HG03135 (cell line): Measurements from ENCODE around the gene SOX18.
A peak's percentile ranks its signal among the peaks of the same experiment; 100 is the strongest.

ENCODE experiments used
- ATAC-seq: cut with Tn5 transposase; IDR thresholded peaks from one replicate; pipeline ENCODE4 v1.9.1; 2021; ENCODE audit warnings: mild to moderate bottlenecking, moderate library complexity; ENCODE audit not compliant: unreplicated experiment

The SOX18 gene

DNA sequence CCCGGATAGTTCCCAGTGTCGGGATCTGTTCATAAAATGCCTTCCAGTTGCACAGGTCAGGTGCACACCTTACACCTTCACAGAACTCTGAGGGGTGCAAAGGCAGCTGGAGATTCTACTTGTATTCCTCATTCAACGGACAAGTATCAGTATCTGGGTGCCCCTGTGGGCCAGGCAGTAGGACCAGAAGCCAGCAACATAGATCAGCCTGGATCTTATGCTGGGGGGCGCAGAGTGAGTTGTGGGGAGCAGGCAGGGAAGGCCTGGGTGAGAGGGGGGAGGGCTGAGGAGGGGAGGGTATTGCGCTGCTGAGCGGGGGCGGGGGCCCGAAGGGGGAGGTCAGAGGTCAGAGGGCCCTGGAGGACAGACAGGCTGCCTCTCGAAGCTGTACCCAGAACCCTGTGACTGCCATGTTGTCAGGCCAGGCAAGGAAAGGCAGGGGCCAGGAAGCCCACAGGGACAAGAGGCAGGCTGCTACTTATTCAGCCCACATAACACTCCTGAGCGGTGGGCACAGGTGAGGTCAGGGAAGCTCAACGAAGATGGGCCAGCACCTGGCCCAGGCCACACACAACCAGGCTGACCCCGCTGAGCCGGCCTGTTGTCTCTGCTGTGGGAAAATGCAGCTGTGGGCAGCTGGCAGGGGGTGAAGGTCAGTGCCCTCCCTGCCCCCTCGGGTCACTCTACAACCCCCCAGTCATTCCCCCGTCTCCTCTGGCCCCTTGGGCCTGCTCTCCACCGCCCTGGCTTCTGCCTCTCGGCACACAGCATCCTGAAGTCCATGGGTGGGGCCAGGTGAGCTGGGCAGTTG is 31.6 kb upstream of the SOX18 start:
- no peak for ATAC-seq

DNA sequence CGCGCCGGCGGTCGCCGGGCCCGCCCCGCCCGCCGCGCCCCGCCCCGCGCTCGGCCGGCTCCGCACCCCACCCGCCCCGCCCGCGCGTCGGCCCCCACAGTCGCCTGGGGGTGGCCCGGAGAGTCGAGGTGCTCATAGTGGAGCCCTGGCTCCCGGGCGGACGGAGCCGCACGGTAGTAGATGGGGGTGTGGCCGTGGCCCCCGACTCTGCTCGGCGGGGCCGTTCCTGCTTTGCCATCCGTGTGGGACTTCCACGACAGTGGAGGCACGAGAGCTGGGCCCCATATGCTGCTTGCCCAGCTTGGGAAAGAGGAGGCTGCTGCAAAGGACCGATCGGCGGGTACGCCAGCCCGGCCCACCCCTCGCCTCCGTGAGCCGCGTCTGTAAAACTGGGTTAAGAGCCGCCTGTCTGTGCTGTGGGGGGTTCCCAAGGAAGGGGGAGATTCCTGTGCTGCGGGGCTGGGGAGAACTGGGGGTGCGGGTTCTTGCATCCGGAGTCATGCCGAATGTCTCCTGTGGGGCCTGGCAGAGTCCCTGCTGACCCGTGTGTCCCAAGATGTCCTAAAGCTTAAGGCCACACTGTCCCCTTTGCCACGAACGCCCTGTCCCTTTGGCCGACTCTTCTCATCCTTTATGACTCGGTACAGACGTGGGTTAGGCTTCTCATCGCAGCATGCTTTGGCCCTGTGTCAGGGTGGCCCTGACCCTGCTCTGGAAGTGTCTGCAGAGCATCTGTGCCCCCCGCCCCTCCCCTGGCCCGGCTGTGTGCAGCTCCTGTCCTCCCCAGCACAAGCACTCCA is 30.8 kb upstream of the SOX18 start, which contains the start of gene OPRL1:
Gene OPRL1, plus strand, starts transcription at position 70 of the 800 bp plus-strand sequence. CDS start 12,639 bp downstream, outside the sequence.
- ATAC-seq, result no peak

DNA sequence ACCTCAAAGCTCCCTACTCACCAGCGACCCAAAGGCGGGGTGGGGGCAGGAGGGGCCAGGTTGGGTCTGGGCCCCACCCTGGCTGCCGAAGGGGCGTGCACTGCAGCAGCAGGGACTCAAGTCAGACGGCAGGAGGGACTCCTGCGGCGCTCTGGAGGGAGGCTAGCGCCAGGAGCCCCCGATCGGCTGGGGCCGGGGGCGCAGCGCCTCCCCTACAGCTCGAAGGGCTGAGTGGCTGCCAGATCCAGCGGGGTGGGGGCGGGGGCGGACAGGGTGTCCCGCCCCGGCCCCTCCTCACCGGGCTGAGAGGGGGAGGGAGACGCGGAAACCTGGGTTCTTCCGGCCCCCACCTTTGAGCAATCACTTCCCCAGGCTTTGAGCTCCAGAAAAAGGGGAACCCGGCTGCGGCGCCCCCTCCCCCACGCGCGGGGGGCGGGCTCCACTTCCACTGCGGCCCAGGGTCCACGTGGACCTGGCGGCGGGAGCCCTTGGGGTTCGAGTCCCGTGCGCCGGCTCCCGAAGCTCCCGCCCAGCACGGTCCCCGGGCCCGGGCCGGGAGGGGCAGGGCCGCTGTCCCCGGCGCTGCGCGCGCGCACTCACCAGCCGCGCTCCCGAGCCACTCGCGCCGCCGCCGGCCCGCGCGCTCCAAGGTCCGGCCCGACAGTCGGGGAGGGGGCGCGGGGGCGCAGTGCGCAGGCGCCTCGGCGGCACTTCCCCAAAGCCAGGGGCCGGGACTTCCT is 30.0 kb upstream of the SOX18 start, which contains the start of gene RGS19:
Gene RGS19, minus strand, starts transcription at position 246 of the 740 bp plus-strand sequence. CDS start 2,632 bp downstream, outside the sequence.
- peak; percentile 31 for ATAC-seq

DNA sequence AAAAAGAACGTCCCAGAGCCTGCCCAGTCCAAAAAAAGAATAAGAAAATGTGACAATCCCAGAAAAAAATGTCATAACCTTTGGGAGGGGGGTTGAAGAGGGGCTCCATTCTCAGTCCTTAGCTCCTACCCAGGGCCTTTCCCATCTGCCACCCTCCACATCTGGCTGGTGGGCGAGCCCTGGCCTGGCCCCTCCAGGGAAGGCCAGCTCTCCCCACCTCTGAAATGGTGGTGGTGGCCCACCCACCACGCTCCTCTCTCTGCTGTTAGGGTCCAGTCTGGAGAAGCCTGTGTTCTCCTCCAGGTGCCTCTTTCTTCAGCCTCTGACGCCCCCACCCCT is 29.5 kb upstream of the SOX18 start:
- no peak for ATAC-seq

- no peak for ATAC-seq
These were observed 28.6 kb upstream of the SOX18 start for GRCh38 chr20:64077876-64078551.

DNA sequence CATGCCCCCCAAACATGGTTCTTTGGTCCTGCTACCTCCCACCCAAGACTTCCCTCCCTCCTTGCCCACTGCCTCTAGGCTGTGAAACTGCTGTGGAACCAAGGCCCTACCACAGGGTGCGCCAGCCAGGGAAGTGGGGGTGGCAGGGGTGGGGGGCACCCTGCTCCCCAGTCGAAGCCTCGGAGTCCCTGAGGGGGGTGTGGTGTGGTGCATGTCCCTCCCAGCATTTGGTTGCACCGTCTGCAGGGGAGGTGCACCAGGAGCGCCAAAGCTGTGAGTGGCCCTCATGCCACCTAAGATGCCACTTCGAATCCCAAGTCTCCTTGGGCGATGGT is 28.1 kb upstream of the SOX18 start:
- no peak for ATAC-seq

- ATAC-seq, result no peak
These were observed 27.7 kb upstream of the SOX18 start for GRCh38 chr20:64077094-64077493.

GRCh38 chr20:64076061-64076997 is 26.9 kb upstream of the SOX18 start:
- no peak for ATAC-seq

GRCh38 chr20:64075556-64075955 is 26.1 kb upstream of the SOX18 start:
- ATAC-seq, result no peak

DNA sequence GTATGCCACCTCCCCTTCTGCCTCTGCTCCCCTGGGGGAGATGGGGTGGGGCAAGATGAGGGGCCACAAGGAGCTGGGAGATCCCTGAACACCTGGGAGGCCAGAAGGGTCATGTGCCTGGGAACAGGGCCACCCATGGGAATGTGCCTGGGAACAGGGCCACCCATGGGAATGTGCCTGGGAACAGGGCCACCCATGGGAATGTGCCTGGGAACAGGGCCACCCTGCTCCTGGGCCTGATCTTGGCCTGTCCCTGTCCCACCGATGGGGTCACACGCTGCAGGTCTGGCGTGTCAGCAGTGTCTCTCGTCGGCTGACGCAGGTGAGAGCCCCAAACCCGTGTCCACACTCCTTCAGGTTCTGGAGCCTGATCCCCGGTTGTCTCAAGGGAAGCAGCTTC is 25.5 kb upstream of the SOX18 start:
- ATAC-seq, result no peak

GRCh38 chr20:64074184-64074789 is 24.8 kb upstream of the SOX18 start:
- no peak for ATAC-seq

DNA sequence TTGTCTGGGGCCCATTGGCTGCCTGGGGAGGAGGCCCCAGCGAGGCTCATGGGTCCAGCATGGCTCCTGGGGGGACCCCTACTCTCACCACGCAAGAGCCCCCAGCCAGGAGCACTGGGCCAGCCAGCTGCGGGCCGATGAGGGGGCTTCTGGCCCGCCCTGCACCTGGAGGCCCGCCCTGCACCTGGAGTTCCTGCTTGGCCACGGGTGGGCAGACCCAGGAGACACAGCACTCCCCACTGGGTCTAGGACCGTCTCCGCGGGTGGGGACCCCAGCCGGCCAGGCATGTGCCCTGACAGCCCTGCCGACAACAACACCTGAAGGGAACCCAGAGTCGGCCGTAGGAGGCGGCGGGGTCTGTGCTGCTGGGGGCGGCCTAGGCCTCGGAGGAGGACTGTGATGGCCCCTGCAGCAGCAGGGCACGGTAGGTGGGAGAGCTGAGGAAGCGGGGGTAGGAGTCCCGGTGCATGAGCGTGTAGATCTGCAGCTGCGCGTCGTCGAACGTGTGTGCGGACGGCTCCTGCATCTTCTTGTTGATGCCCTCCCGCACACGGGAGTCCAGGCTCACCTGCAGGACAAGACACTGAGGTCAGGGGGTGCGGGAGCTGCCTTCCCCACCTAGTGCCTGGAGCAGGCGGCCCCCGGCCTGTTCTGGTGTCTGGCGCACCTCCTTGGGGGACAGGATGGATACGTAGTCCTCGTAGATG is 24.2 kb upstream of the SOX18 start:
- ATAC-seq, result no peak

- no peak for ATAC-seq
These were observed 23.1 kb upstream of the SOX18 start for GRCh38 chr20:64072498-64073063.

DNA sequence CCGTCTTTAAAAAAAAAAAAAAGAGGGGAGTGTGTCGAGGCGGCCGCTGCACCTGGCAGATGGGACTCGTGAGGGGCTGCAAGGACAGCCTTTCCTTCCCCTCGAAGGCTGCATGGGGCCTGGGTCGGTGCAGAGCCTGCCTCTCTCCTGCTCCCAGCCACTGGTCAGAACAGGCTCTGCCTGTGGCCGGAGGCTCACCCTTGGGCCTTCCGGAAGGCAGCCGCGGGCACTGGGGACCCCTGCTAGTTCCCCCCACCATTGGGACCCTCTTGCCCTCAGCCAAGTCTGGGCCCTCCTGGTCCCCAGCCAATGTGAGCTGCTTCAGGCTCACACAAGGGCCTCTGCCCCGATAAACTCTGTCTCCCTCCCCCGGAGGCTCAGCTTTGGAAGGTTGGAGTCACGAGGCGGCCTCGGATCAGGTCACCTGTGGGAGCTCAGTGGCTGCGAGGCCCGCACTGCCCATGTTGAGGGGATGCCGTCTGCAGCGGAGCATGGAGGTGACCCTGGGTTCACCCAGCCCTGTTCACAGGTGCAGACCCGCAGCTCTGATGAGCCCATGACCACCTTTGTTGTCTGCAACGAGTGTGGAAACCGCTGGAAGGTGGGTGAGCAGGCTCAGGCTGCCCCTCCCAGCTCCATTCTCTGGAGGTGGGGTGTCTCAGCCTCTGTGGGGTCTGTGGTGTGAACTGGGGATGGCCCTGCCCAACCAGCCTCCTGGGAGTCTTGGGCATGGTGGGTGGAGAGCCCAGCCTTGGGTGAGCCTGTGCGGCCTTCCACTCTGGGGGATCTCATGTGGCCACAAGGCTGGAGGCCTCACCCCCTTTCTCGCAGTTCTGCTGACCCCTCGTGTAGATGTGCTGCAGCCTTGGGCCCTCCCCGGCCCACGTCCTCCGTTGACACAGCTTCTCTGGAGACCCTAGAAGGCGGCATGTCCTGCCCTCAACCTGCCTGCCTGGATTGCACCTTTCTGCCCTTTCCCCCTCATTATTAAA is 22.2 kb upstream of the SOX18 start:
- ATAC-seq, result no peak

DNA sequence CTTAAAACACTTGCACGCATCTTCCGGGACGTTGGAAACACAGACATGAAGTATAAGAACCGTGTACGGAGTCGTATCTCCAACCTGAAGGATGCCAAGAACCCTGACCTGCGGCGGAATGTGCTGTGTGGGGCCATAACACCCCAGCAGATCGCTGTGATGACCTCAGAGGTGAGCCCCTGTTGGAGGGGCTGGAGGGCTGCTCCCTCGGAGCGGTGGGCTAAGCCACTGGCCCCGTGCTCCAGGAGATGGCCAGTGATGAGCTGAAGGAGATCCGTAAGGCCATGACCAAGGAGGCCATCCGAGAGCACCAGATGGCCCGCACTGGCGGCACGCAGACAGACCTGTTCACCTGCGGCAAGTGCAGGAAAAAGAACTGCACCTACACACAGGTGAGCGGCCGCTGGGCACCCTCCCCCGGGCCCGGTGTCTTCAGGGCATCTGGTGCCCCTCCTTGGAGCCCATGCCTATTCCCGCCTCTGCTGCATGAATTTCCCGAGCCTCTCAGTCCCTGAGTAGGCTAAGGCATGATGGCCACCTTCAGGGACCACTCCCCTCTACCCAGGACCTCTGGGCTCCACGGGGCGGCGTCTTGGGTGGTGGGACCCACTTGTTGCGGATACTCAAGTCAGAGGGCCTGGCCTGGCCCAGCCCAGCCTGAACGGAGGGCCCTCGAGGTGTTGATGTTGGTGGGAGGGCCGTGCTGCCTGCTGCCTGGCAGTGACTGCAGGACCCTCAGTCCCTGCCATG is 21.0 kb upstream of the SOX18 start:
- no peak for ATAC-seq

DNA sequence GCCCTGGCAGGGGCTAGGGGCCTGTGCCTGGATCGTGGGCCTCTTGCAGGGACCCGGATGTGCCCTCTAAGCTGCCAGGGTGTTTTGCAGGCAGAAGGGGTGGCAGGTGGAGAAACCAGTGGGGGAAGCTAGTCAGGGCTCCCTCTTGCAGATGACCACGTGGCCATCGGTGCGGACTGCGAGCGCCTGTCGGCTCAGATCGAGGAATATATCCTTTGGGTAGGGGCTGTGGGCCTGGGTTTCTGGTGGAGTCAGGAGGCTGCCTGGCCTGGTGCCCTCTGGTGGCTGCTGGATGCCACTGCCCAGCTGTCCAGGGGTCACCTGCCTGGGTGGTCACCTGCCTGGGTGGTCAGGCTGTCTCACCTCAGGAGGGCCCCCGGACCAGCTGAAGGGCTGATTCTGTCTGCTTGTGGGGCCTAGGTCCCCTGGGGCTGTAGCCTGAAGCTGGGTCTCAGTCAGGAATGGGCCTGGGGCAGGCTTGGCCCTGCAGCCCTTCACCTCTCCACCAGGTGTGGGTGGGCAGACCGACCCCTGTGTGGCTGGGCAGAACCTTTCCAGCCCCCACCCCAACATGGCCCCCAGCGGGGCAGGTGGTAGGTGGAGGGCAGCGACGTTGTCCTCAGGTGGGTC is 20.3 kb upstream of the SOX18 start:
- no peak for ATAC-seq
